Mesenchymal stem cell (in vitro differentiated cells and primary cell): Measurements from ENCODE around the gene RREB1.

Experiments
- DNase-seq: peaks from one replicate; pipeline ENCODE4 v3.0.0-alpha.2; 2013
- H2AFZ ChIP-seq: one replicate; pipeline ENCODE4 v1.6.1; 2013; ENCODE audit warnings: low read depth, mild to moderate bottlenecking, control low read depth, inconsistent platforms, low read length, moderate library complexity
- H2AK5ac ChIP-seq: 2 replicates; pipeline ENCODE4 v1.6.1; 2013; ENCODE audit warnings: low read length, moderate library complexity, mild to moderate bottlenecking, inconsistent platforms; ENCODE audit not compliant: severe bottlenecking
- H2BK120ac ChIP-seq: one replicate; pipeline ENCODE4 v1.6.1; 2013; ENCODE audit warnings: low read depth, mild to moderate bottlenecking, inconsistent platforms, low read length, moderate library complexity
- H2BK12ac ChIP-seq, 2 experiments: one replicate each; pipeline ENCODE4 v1.6.1; 2013; ENCODE audit warnings: inconsistent platforms in 2 of 2, low read length in 2 of 2, mild to moderate bottlenecking in 2 of 2, moderate library complexity in 2 of 2, control low read depth in 1 of 2
- H2BK15ac ChIP-seq: one replicate; pipeline ENCODE4 v1.6.1; 2013; ENCODE audit warnings: mild to moderate bottlenecking, low read depth, inconsistent platforms; ENCODE audit not compliant: poor library complexity, severe bottlenecking
- H2BK5ac ChIP-seq: 2 replicates; pipeline ENCODE4 v1.6.1; 2013; ENCODE audit warnings: low read depth, mild to moderate bottlenecking, low read length, control low read depth, inconsistent platforms; ENCODE audit not compliant: poor library complexity, severe bottlenecking
- H3K14ac ChIP-seq, 2 experiments: one replicate each; pipeline ENCODE4 v1.6.1; 2013; ENCODE audit warnings: inconsistent platforms in 2 of 2, low read length in 2 of 2, control low read depth in 1 of 2, mild to moderate bottlenecking in 1 of 2, moderate library complexity in 1 of 2
- H3K18ac ChIP-seq, 2 experiments: one replicate each; pipeline ENCODE4 v1.6.1; 2013; ENCODE audit warnings: inconsistent platforms in 2 of 2, low read length in 2 of 2, control low read depth in 1 of 2, low read depth in 1 of 2, mild to moderate bottlenecking in 1 of 2
- H3K23ac ChIP-seq, 2 experiments: one replicate each; pipeline ENCODE4 v1.6.1; 2013; ENCODE audit warnings: inconsistent platforms in 2 of 2, low read length in 2 of 2, mild to moderate bottlenecking in 2 of 2, moderate library complexity in 2 of 2, control low read depth in 1 of 2
- H3K27ac ChIP-seq: 2 replicates; pipeline ENCODE4 v1.5.1; 2013; ENCODE audit warnings: mild to moderate bottlenecking, moderate library complexity, low read length, control low read depth, inconsistent platforms; ENCODE audit not compliant: poor library complexity, severe bottlenecking
- H3K27me3 ChIP-seq, 2 experiments: 2 replicates each; pipeline versions ENCODE4 v1.6.1 to v1.7.0; 2013; ENCODE audit warnings: low read length in 2 of 2, mild to moderate bottlenecking in 2 of 2, moderate library complexity in 2 of 2, control low read depth in 1 of 2, inconsistent platforms in 1 of 2; ENCODE audit not compliant: control insufficient read depth in 1 of 2, insufficient read depth in 1 of 2
- H3K36me3 ChIP-seq, 2 experiments: 2 replicates each; pipeline versions ENCODE4 v1.6.1 to v1.7.0; 2013; ENCODE audit warnings: low read length in 2 of 2, control low read depth in 1 of 2, inconsistent platforms in 1 of 2, low read depth in 1 of 2, mild to moderate bottlenecking in 1 of 2; ENCODE audit not compliant: insufficient read depth in 2 of 2, control insufficient read depth in 1 of 2
- H3K4ac ChIP-seq, 2 experiments: one replicate each; pipeline ENCODE4 v1.6.1; 2013; ENCODE audit warnings: inconsistent platforms in 2 of 2, low read length in 2 of 2, mild to moderate bottlenecking in 2 of 2, moderate library complexity in 2 of 2, control low read depth in 1 of 2, low read depth in 1 of 2
- H3K4me1 ChIP-seq: 2 replicates; pipeline ENCODE4 v1.6.1; 2013; ENCODE audit warnings: low read depth, low read length, control low read depth; ENCODE audit not compliant: control insufficient read depth, insufficient read depth
- H3K4me2 ChIP-seq: 2 replicates; pipeline ENCODE4 v1.6.1; 2013; ENCODE audit warnings: low read length, mild to moderate bottlenecking, inconsistent platforms; ENCODE audit not compliant: poor library complexity, severe bottlenecking
- H3K4me3 ChIP-seq, 2 experiments: 2 replicates each; pipeline versions ENCODE4 v1.5.1 to v1.7.0; 2013; ENCODE audit warnings: low read length in 2 of 2, mild to moderate bottlenecking in 2 of 2, control low read depth in 1 of 2, low read depth in 1 of 2; ENCODE audit not compliant: insufficient read depth in 1 of 2
- H3K79me1 ChIP-seq: replicated peaks from 2 replicates; pipeline ENCODE4 v1.6.1; 2013; ENCODE audit warnings: mild to moderate bottlenecking, control low read depth, low read length, inconsistent platforms; ENCODE audit not compliant: poor library complexity, severe bottlenecking
- H3K9ac ChIP-seq: 2 replicates; pipeline ENCODE4 v1.7.0; 2013; ENCODE audit warnings: mild to moderate bottlenecking, low read length, moderate library complexity
- H3K9me3 ChIP-seq: 2 replicates; pipeline ENCODE4 v1.7.0; 2013; ENCODE audit warnings: mild to moderate bottlenecking, low read length; ENCODE audit not compliant: control insufficient read depth
- H4K8ac ChIP-seq: one replicate; pipeline ENCODE4 v1.6.1; 2013; ENCODE audit warnings: inconsistent platforms, mild to moderate bottlenecking, low read length, moderate library complexity
- H4K91ac ChIP-seq: one replicate; pipeline ENCODE4 v1.6.1; 2013; ENCODE audit warnings: mild to moderate bottlenecking, low read length, inconsistent platforms
- WGBS: methylation state at CpG from one replicate; pipeline ENCODE4 v1.1.7; 2013; ENCODE audit warnings: mixed read lengths; 5-methylcytosine and 5-hydroxymethylcytosine counted together

The RREB1 gene

GRCh38 chr6:7106215-7106751 lies 1.5 kb upstream of the RREB1 start:
- Histone ChIP-seq H3K14ac (no peak overlapping the region), H3K9ac (peak overlapping the region; percentile 80), H3K9me3 (no peaks in the 10 kb centered on the region), H2BK120ac (peak overlapping the region; percentile 29), H3K27me3 (no peaks in the 10 kb centered on the region), H3K79me1 (no peaks in the 10 kb centered on the region), H3K4me2 (no peak overlapping the region), H3K4me1 (peaks cover 5% of the 10 kb centered on the region), H3K4me3 (peak overlapping the region in 1 of 2 experiments; percentile 98), H2BK5ac (no peak overlapping the region), H3K18ac (peak overlapping the region; percentile 35 to 92), H2BK15ac (no peak overlapping the region), H4K91ac (no peak overlapping the region), H2AK5ac (no peak overlapping the region), H3K36me3 (no peaks in the 10 kb centered on the region), H2BK12ac (peak overlapping the region; percentile 46 to 89), H3K23ac (peak overlapping the region in 1 of 2 experiments; percentile 34), H3K4ac (peak overlapping the region; percentile 16 to 98), H4K8ac (peak overlapping the region; percentile 49), H2AFZ (peak overlapping the region; percentile 15), H3K27ac (no peak overlapping the region)
- DNase-seq: peak; percentile 89
- WGBS: 12% methylated on average over 8 of the region's 10 CpGs

- Histone ChIP-seq H3K9ac (peak overlapping the region; percentile 80), H4K91ac (peak overlapping the region; percentile 45), H3K18ac (peak overlapping the region; percentile 35 to 92), H2BK12ac (peak overlapping the region; percentile 46 to 89), H3K4ac (peak overlapping the region; percentile 16 to 98), H3K4me3 (peak overlapping the region; percentile 79 to 98), H3K79me1 (no peaks in the 10 kb centered on the region), H3K9me3 (no peaks in the 10 kb centered on the region), H3K36me3 (no peaks in the 10 kb centered on the region), H2AK5ac (no peak overlapping the region), H2AFZ (peak overlapping the region; percentile 15), H2BK120ac (peak overlapping the region; percentile 97), H3K4me2 (peak overlapping the region; percentile 89), H3K14ac (peak overlapping the region in 1 of 2 experiments; percentile 85), H2BK15ac (peak overlapping the region; percentile 52), H3K4me1 (peaks cover 5% of the 10 kb centered on the region), H3K27me3 (no peaks in the 10 kb centered on the region), H2BK5ac (no peak overlapping the region), H3K23ac (peak overlapping the region in 1 of 2 experiments; percentile 34), H3K27ac (no peak overlapping the region), H4K8ac (peak overlapping the region; percentile 49)
- no peak for DNase-seq
- WGBS: 2% methylated on average over 36 of the region's 66 CpGs
These were observed 796 bp upstream of the RREB1 start for GRCh38 chr6:7106752-7107577.

GRCh38 chr6:7108196-7108963 lies 619 bp downstream of the RREB1 start:
- Histone ChIP-seq H2AK5ac (no peak overlapping the region), H3K4me1 (peaks cover 9% of the 10 kb centered on the region), H4K8ac (peak overlapping the region; percentile 88), H3K9ac (peak overlapping the region; percentile 98), H3K27ac (peak overlapping the region; percentile 73), H2BK120ac (peak overlapping the region; percentile 97), H3K23ac (peak overlapping the region in 1 of 2 experiments; percentile 100), H4K91ac (peak overlapping the region; percentile 92), H3K18ac (peak overlapping the region; percentile 35 to 100), H2BK5ac (peak overlapping the region; percentile 68), H2BK15ac (peak overlapping the region; percentile 90), H3K27me3 (no peaks in the 10 kb centered on the region), H3K36me3 (no peaks in the 10 kb centered on the region), H3K4me3 (peak overlapping the region; percentile 79 to 98), H3K9me3 (no peaks in the 10 kb centered on the region), H3K79me1 (no peaks in the 10 kb centered on the region), H3K14ac (peak overlapping the region; percentile 49 to 100), H2BK12ac (peak overlapping the region in 1 of 2 experiments; percentile 98), H3K4me2 (peak overlapping the region; percentile 82), H3K4ac (peak overlapping the region; percentile 92 to 98), H2AFZ (peak overlapping the region; percentile 60)
- peak; percentile 70 for DNase-seq
- under 1% methylated on average over 70 of the region's 94 CpGs for WGBS
